Neural cell (in vitro differentiated cells): ENCODE data around the gene TAF10. TPM values are rescaled to one million over a fixed set of nuclear protein-coding genes. Genes with fewer than 3 reads are reported as not detected.

ENCODE experiments used
- H2AFZ ChIP-seq: fragments of 200-600, 300-800 bp; sonication (generic), shearing (Covaris generic); 2 replicates; pipeline ENCODE4 v1.6.0; 2014; ENCODE audit warnings: low read depth, mild to moderate bottlenecking, antibody characterized with exemption, low read length, moderate library complexity
- H3F3A ChIP-seq: fragments of 200-600 bp; shearing (Covaris generic); 2 replicates; pipeline ENCODE4 v1.6.1; 2016; ENCODE audit warnings: mild to moderate bottlenecking, moderate library complexity, mixed read lengths, antibody characterized with exemption, low read length; ENCODE audit not compliant: insufficient read depth, poor library complexity, severe bottlenecking
- H3K27ac ChIP-seq: fragments of 200-600, 300-800 bp; sonication (generic), shearing (Covaris generic); 2 replicates; pipeline ENCODE4 v1.5.1; 2014; ENCODE audit warnings: mild to moderate bottlenecking, low read length, moderate library complexity
- H3K27me3 ChIP-seq: fragments of 300-800, 200-600 bp; sonication (generic), shearing (Covaris generic); 2 replicates; pipeline ENCODE4 v1.6.0; 2014; ENCODE audit warnings: mild to moderate bottlenecking, low read depth, low read length, moderate library complexity; ENCODE audit not compliant: insufficient read depth
- H3K36me3 ChIP-seq: fragments of 300-800, 200-600 bp; sonication (generic), shearing (Covaris generic); 2 replicates; pipeline ENCODE4 v1.5.1; 2014; ENCODE audit warnings: mild to moderate bottlenecking, antibody characterized with exemption, low read length, moderate library complexity; ENCODE audit not compliant: insufficient read depth
- H3K4me2 ChIP-seq: fragments of 300-800, 200-600 bp; sonication (generic), shearing (Covaris generic); 2 replicates; pipeline ENCODE4 v1.6.0; 2014; ENCODE audit warnings: mild to moderate bottlenecking, low read length
- H3K4me3 ChIP-seq: fragments of 300-800, 200-600 bp; sonication (generic), shearing (Covaris generic); 2 replicates; pipeline ENCODE4 v1.5.1; 2014; ENCODE audit warnings: mild to moderate bottlenecking, low read length, moderate library complexity
- H3K79me2 ChIP-seq: fragments of 200-600 bp; shearing (Covaris generic); replicated peaks from 2 replicates; pipeline ENCODE4 v1.6.0; 2014; ENCODE audit warnings: mild to moderate bottlenecking, low read length, moderate library complexity; ENCODE audit not compliant: insufficient read depth
- H3K9ac ChIP-seq: fragments of 300-800, 200-600 bp; sonication (generic), shearing (Covaris generic); 2 replicates; pipeline ENCODE4 v1.6.1; 2016; ENCODE audit warnings: mild to moderate bottlenecking, low read length, mixed read lengths
- H3K9me2 ChIP-seq: fragments of 200-600 bp; shearing (Covaris generic); 2 replicates; pipeline ENCODE4 v1.6.1; 2016; ENCODE audit warnings: mild to moderate bottlenecking, low read length, mixed read lengths; ENCODE audit not compliant: insufficient read depth
- H3K9me3 ChIP-seq: fragments of 200-600, 300-800 bp; sonication (generic), shearing (Covaris generic); 2 replicates; pipeline ENCODE4 v1.6.1; 2016; ENCODE audit warnings: mild to moderate bottlenecking, mixed run types, low read length, moderate library complexity, mixed read lengths
- H4K20me1 ChIP-seq: fragments of 200-600 bp; shearing (Covaris generic); 2 replicates; pipeline ENCODE4 v1.6.1; 2016; ENCODE audit warnings: mild to moderate bottlenecking, mixed run types; ENCODE audit not compliant: insufficient read depth
- EP300 ChIP-seq: fragments of 450-650 bp; conservative IDR thresholded peaks from 2 replicates; pipeline ENCODE4 v1.6.1; 2014; ENCODE audit warnings: antibody characterized with exemption, mild to moderate bottlenecking, moderate library complexity; ENCODE audit not compliant: poor library complexity, severe bottlenecking
- EZH2 ChIP-seq: fragments of 200-600, 300-800 bp; shearing (Covaris generic), sonication (generic); IDR thresholded peaks from 2 replicates; pipeline ENCODE4 v1.6.1; 2014; ENCODE audit warnings: antibody characterized with exemption, low read length, borderline replicate concordance, mild to moderate bottlenecking; ENCODE audit not compliant: insufficient read depth, poor library complexity, severe bottlenecking
- MXI1 ChIP-seq: fragments of 450-650 bp; conservative IDR thresholded peaks from 2 replicates; pipeline ENCODE4 v1.6.1; 2014; ENCODE audit warnings: antibody characterized with exemption, mild to moderate bottlenecking; ENCODE audit not compliant: poor library complexity, severe bottlenecking
- RAD21 ChIP-seq: fragments of 450-650 bp; conservative IDR thresholded peaks from 2 replicates; pipeline ENCODE4 v1.6.1; 2014; ENCODE audit warnings: antibody characterized with exemption, mild to moderate bottlenecking, moderate library complexity
- SMC3 ChIP-seq: fragments of 450-650 bp; conservative IDR thresholded peaks from 2 replicates; pipeline ENCODE4 v1.6.1; 2014; ENCODE audit warnings: antibody characterized with exemption, mild to moderate bottlenecking, moderate library complexity; ENCODE audit not compliant: poor library complexity
- polyA plus RNA-seq: library from polyadenylated mRNA; depleted of rRNA; stranded (reverse); fragments of >200 nt; gene quantifications from 2 replicates; pipeline ENCODE4 v1.2.3, GENCODE V29; 2014
- TF ChIP-seq, protein P1 (sequence below): IDR thresholded peaks from 2 replicates; pipeline ENCODE4 v1.6.1; 2012; ENCODE audit warnings: borderline replicate concordance
- TF ChIP-seq, protein P2 (sequence below): fragments of 450-650 bp; IDR thresholded peaks from 2 replicates; pipeline ENCODE4 v1.5.1; 2014; ENCODE audit warnings: antibody characterized with exemption, mild to moderate bottlenecking, moderate library complexity; ENCODE audit not compliant: poor library complexity, severe bottlenecking

Gene TAF10
- polyA plus RNA-seq, 1 donor from 2014 or later, result 39.7 TPM

DNA sequence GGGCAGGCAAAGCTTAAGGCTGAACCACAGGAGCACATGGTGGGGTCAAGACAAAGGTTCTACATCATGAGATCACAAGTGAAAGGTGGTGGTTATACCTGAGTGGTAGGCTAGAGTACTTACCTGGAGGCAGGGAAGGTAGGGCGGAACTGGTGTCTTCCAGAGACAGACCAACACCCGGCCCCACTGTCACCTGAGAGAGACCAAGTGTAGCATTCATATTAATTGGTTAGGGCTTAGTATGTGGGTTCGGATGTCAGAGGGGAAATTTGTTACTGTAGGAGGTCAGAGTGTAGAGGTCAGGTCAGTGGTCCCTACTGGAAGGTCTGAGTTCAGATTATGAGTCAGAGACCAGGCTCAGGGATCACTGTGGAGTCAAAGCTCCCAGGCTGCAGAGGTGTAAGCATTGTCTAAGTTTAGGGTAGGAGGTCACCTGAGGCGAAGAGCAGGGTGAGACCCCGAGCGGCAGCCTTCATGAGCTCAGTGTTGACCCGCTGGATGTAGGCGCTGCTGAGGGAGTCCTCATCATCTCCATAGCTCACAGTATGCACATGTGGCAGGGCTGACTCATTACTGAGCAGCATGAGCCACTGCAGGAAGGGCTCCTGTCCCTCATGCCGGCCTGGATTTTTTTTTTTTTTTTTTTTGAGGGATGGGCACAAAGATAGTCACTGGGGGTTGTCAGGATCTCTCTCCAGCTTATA lies 4.0 kb upstream of the TAF10 start:
- H3K79me2 ChIP-seq, result peaks cover 3% of the 10 kb centered on the region
- no peak overlapping the region for H3K27ac ChIP-seq
- H3K36me3 ChIP-seq, result no peaks in the 10 kb centered on the region
- no peaks in the 10 kb centered on the region for H3K9me2 ChIP-seq
- H3K4me2 ChIP-seq, result no peak overlapping the region
- H3K27me3 ChIP-seq, result no peaks in the 10 kb centered on the region
- no peak overlapping the region for H3K9ac ChIP-seq
- no peaks in the 10 kb centered on the region for H4K20me1 ChIP-seq
- no peaks in the 10 kb centered on the region for H3K9me3 ChIP-seq
- H3K4me3 ChIP-seq, result no peak overlapping the region
- H3F3A ChIP-seq, result peaks cover 4% of the 10 kb centered on the region
- H2AFZ ChIP-seq, result no peak overlapping the region
- TF ChIP-seq SMC3 (no peak), EZH2 (no peak), EP300 (no peak)
- TF ChIP-seq, protein P1, sequence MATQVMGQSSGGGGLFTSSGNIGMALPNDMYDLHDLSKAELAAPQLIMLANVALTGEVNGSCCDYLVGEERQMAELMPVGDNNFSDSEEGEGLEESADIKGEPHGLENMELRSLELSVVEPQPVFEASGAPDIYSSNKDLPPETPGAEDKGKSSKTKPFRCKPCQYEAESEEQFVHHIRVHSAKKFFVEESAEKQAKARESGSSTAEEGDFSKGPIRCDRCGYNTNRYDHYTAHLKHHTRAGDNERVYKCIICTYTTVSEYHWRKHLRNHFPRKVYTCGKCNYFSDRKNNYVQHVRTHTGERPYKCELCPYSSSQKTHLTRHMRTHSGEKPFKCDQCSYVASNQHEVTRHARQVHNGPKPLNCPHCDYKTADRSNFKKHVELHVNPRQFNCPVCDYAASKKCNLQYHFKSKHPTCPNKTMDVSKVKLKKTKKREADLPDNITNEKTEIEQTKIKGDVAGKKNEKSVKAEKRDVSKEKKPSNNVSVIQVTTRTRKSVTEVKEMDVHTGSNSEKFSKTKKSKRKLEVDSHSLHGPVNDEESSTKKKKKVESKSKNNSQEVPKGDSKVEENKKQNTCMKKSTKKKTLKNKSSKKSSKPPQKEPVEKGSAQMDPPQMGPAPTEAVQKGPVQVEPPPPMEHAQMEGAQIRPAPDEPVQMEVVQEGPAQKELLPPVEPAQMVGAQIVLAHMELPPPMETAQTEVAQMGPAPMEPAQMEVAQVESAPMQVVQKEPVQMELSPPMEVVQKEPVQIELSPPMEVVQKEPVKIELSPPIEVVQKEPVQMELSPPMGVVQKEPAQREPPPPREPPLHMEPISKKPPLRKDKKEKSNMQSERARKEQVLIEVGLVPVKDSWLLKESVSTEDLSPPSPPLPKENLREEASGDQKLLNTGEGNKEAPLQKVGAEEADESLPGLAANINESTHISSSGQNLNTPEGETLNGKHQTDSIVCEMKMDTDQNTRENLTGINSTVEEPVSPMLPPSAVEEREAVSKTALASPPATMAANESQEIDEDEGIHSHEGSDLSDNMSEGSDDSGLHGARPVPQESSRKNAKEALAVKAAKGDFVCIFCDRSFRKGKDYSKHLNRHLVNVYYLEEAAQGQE, result no peak
- TF ChIP-seq, protein P2, sequence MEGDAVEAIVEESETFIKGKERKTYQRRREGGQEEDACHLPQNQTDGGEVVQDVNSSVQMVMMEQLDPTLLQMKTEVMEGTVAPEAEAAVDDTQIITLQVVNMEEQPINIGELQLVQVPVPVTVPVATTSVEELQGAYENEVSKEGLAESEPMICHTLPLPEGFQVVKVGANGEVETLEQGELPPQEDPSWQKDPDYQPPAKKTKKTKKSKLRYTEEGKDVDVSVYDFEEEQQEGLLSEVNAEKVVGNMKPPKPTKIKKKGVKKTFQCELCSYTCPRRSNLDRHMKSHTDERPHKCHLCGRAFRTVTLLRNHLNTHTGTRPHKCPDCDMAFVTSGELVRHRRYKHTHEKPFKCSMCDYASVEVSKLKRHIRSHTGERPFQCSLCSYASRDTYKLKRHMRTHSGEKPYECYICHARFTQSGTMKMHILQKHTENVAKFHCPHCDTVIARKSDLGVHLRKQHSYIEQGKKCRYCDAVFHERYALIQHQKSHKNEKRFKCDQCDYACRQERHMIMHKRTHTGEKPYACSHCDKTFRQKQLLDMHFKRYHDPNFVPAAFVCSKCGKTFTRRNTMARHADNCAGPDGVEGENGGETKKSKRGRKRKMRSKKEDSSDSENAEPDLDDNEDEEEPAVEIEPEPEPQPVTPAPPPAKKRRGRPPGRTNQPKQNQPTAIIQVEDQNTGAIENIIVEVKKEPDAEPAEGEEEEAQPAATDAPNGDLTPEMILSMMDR, result no peak

DNA sequence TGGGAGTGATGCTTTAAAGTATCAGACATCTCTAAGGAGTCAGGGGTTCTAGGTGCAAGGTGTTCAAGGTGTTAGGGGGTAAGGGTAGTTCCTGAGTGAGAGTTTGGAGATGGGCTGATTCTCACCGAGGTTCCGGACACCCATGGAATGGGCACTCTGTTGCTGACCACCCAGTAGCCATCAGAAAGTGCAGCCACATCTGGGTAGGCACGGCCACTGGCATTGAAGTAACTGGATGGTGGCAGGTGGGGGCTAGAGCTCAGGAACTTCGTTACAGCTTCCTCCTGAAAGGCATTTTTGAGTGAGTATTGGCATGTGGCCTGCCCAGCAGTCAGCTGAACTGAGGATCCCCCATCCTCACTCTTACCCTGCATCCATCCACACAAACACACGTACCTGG lies 3.0 kb upstream of the TAF10 start:
- H3K9me3 ChIP-seq, result no peaks in the 10 kb centered on the region
- no peak overlapping the region for H3K4me2 ChIP-seq
- H3K4me3 ChIP-seq, result no peak overlapping the region
- H3K9ac ChIP-seq, result no peak overlapping the region
- H3F3A ChIP-seq, result peaks cover 4% of the 10 kb centered on the region
- no peak overlapping the region for H2AFZ ChIP-seq
- H3K36me3 ChIP-seq, result no peaks in the 10 kb centered on the region
- H3K27ac ChIP-seq, result no peak overlapping the region
- TF ChIP-seq MXI1 (no peak), RAD21 (no peak)
- TF ChIP-seq, protein P1, result no peak
- no peaks in the 10 kb centered on the region for H4K20me1 ChIP-seq
- no peaks in the 10 kb centered on the region for H3K27me3 ChIP-seq
- H3K9me2 ChIP-seq, result no peaks in the 10 kb centered on the region
- peaks cover 7% of the 10 kb centered on the region for H3K79me2 ChIP-seq
